Neural progenitor cell (in vitro differentiated cells): ENCODE results near the gene SMAP2.

Source experiments
- EZH2 ChIP-seq: fragments of 200-600 bp; sonication (generic); IDR thresholded peaks from 2 replicates; pipeline ENCODE4 v1.6.1; 2017; ENCODE audit warnings: antibody characterized with exemption, mild to moderate bottlenecking, moderate library complexity
- TF ChIP-seq, protein P1 (sequence below): fragments of 200-600 bp; sonication (generic); IDR thresholded peaks from 2 replicates; pipeline ENCODE4 v1.5.1; 2017; ENCODE audit warnings: antibody characterized with exemption, mild to moderate bottlenecking

DNA sequence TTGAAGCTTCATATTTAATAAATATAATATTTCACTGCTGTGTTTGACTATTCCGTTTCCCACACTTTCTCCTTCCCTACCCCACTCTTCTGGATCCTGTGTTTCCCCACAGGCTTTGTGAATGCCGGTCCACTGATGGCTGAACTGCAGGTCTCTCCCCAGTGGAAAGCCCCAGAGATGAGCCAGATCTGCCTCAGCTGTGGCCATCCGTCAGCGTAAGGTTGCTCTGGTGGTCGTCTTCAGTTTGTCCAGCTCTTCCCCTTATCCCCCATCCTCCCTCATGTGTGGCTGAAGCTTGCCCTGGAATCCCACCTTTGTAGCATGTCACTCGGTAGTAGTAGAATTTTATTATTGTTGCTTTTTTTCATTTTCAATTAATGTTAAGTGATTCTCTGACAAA, 11.4 kb downstream of the SMAP2 start:
- TF ChIP-seq, protein P1, sequence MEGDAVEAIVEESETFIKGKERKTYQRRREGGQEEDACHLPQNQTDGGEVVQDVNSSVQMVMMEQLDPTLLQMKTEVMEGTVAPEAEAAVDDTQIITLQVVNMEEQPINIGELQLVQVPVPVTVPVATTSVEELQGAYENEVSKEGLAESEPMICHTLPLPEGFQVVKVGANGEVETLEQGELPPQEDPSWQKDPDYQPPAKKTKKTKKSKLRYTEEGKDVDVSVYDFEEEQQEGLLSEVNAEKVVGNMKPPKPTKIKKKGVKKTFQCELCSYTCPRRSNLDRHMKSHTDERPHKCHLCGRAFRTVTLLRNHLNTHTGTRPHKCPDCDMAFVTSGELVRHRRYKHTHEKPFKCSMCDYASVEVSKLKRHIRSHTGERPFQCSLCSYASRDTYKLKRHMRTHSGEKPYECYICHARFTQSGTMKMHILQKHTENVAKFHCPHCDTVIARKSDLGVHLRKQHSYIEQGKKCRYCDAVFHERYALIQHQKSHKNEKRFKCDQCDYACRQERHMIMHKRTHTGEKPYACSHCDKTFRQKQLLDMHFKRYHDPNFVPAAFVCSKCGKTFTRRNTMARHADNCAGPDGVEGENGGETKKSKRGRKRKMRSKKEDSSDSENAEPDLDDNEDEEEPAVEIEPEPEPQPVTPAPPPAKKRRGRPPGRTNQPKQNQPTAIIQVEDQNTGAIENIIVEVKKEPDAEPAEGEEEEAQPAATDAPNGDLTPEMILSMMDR: no peak
- no peak for TF ChIP-seq EZH2
